ENCODE results near the gene OTUD1. TPM values are rescaled to one million over a fixed set of nuclear protein-coding genes. Genes with fewer than 3 reads are reported as not detected.

Gene OTUD1
- polyA plus RNA-seq, 2 of the 4 experiments (the other 2 are of a cell fraction): 2.3 to 2.4 TPM

- TF ChIP-seq TFCP2L1 (CRISPR knock-in tag; IDR thresholded peaks at IDR 0.05) (no peak), KDM5A (IDR thresholded peaks at IDR 0.05) (no peak), TP53 (CRISPR knock-in tag; IDR thresholded peaks at IDR 0.05) (no peak), HEYL (CRISPR knock-in tag; IDR thresholded peaks at IDR 0.05) (no peak), CHD2 (IDR thresholded peaks at IDR 0.05; ENCODE audit: low read length, partially characterized antibody) (no peak), ZFP36 (IDR thresholded peaks at IDR 0.05; ENCODE audit: borderline replicate concordance, partially characterized antibody) (no peak), RARB (CRISPR knock-in tag; IDR thresholded peaks at IDR 0.05) (no peak)
- POLR2A ChIA-PET: interaction anchor here (0.7 kb wide), 1 partner anchor 55 kb away, joined by 3 read pairs; no protein-coding TSS in a partner anchor
- Histone ChIP-seq H3K4me3 (no peak overlapping the region), H3K4me1 (no peaks in the 10 kb centered on the region), H3K9me3 (no peaks in the 10 kb centered on the region), H3K27ac (no peak overlapping the region), H3K4me2 (no peak overlapping the region)
- DNase-seq (ENCODE audit: low read depth in 1 of 2, low spot score in 1 of 2) (no peak), FAIRE-seq (no peak), ATAC-seq (no peak)
- 47% methylated on average over 3 of the region's 3 CpGs for WGBS (ENCODE audit: missing lambda C conversion rate)
- CTCF ChIA-PET: interaction anchor here (0.9 to 1.1 kb wide), 2 partner anchors 14 to 90 kb away, joined by 3 to 5 read pairs; no protein-coding TSS in a partner anchor
Measured at GRCh38 chr10:23405540-23405939, 33.3 kb upstream of the OTUD1 start.

GRCh38 chr10:23406409-23406808 is 32.5 kb upstream of the OTUD1 start:
- Histone ChIP-seq H3K4me2 (no peak overlapping the region), H3K4me3 (no peak overlapping the region), H3K4me1 (no peaks in the 10 kb centered on the region), H3K27ac (no peak overlapping the region), H3K9me3 (no peaks in the 10 kb centered on the region)
- WGBS (ENCODE audit: missing lambda C conversion rate): 64% methylated on average over 5 of the region's 5 CpGs
- ChIA-PET CTCF (no interaction called here), POLR2A (no interaction called here)
- ATAC-seq: no peak
- TF ChIP-seq TFCP2L1 (CRISPR knock-in tag; IDR thresholded peaks at IDR 0.05) (no peak), CEBPB (IDR thresholded peaks at IDR 0.05) (no peak), ZSCAN20 (CRISPR knock-in tag; IDR thresholded peaks at IDR 0.05) (no peak), CHD4 (IDR thresholded peaks at IDR 0.05; ENCODE audit: borderline replicate concordance) (no peak), SREBF2 (IDR thresholded peaks at IDR 0.05) (no peak), TP53 (CRISPR knock-in tag; IDR thresholded peaks at IDR 0.05) (no peak), ATOH8 (CRISPR knock-in tag; IDR thresholded peaks at IDR 0.05; ENCODE audit: low read depth) (no peak), RCOR1 (IDR thresholded peaks at IDR 0.05; ENCODE audit: low read depth, low read length) (no peak), POLR2AphosphoS2 (conservative IDR thresholded peaks at IDR 0.05; ENCODE audit: low read length) (no peak), HOXB13 (CRISPR knock-in tag; IDR thresholded peaks at IDR 0.05; ENCODE audit: low read depth) (no peak), NPAS2 (CRISPR knock-in tag; IDR thresholded peaks at IDR 0.05; ENCODE audit: borderline replicate concordance) (no peak)
- TF ChIP-seq, protein P1, sequence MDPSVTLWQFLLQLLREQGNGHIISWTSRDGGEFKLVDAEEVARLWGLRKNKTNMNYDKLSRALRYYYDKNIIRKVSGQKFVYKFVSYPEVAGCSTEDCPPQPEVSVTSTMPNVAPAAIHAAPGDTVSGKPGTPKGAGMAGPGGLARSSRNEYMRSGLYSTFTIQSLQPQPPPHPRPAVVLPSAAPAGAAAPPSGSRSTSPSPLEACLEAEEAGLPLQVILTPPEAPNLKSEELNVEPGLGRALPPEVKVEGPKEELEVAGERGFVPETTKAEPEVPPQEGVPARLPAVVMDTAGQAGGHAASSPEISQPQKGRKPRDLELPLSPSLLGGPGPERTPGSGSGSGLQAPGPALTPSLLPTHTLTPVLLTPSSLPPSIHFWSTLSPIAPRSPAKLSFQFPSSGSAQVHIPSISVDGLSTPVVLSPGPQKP (IDR thresholded peaks at IDR 0.05; ENCODE audit: low read depth, low read length): no peak
- TF ChIP-seq, protein P2, sequence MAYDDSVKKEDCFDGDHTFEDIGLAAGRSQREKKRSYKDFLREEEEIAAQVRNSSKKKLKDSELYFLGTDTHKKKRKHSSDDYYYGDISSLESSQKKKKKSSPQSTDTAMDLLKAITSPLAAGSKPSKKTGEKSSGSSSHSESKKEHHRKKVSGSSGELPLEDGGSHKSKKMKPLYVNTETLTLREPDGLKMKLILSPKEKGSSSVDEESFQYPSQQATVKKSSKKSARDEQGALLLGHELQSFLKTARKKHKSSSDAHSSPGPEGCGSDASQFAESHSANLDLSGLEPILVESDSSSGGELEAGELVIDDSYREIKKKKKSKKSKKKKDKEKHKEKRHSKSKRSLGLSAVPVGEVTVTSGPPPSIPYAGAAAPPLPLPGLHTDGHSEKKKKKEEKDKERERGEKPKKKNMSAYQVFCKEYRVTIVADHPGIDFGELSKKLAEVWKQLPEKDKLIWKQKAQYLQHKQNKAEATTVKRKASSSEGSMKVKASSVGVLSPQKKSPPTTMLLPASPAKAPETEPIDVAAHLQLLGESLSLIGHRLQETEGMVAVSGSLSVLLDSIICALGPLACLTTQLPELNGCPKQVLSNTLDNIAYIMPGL (CRISPR knock-in tag; IDR thresholded peaks at IDR 0.05; ENCODE audit: borderline replicate concordance): no peak
- no peak for FAIRE-seq
- no peak for DNase-seq (ENCODE audit: low read depth in 1 of 2, low spot score in 1 of 2)

DNA sequence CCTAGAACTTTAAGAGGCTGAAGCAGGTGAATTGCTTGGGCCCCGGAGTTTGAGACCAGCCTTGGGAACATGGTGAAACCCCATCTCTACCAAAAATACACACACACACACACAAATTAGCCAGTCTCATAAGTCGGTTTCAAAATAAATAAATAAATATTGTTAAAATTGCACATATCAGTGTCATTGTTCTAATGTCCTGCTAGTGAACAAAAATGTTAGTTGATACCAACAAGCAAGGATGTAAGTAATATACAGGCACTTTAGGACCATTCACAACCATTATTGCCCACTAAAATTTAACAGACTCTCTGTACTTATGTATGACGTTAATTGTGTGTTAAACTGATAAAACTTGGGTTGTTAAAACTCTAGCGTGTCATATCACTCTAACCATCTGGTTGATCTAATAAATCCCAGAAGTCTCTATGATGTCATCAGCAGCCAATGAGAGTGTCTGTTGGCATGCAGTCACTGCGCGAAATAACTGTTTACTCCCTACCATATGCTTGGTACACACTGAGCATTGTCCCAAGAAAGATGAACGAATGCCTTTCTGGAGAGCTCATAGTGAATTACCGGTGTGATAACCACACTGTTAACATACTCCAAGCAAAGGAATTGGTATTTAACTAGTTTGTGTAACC is 30.4 kb upstream of the OTUD1 start:
- 0 out of 3 replicates have a peak, but pooled peaks cover 6% of the 10 kb centered on the region for H3K4me1 ChIP-seq
- no peak overlapping the region for H3K4me2 ChIP-seq
- H3K9me3 ChIP-seq: no peaks in the 10 kb centered on the region
- FAIRE-seq (no peak), DNase-seq (ENCODE audit: low read depth in 1 of 2, low spot score in 1 of 2) (no peak), ATAC-seq (no peak)
- H3K27ac ChIP-seq: no peak overlapping the region
- 63% methylated on average over 8 of the region's 8 CpGs for WGBS (ENCODE audit: missing lambda C conversion rate)
- H3K4me3 ChIP-seq: no peak overlapping the region
- ChIA-PET POLR2A (no interaction called here), CTCF (interaction anchor here (0.6 kb wide), 1 partner anchor 96 kb away, joined by 3 read pairs; no protein-coding TSS in a partner anchor)
- TF ChIP-seq ATOH8 (CRISPR knock-in tag; IDR thresholded peaks at IDR 0.05; ENCODE audit: low read depth): no peak
- no peak for TF ChIP-seq MYC (IDR thresholded peaks at IDR 0.05; ENCODE audit: borderline replicate concordance, low read length)
- no peak for TF ChIP-seq RFX5 (IDR thresholded peaks at IDR 0.05)
- TF ChIP-seq, protein P3, sequence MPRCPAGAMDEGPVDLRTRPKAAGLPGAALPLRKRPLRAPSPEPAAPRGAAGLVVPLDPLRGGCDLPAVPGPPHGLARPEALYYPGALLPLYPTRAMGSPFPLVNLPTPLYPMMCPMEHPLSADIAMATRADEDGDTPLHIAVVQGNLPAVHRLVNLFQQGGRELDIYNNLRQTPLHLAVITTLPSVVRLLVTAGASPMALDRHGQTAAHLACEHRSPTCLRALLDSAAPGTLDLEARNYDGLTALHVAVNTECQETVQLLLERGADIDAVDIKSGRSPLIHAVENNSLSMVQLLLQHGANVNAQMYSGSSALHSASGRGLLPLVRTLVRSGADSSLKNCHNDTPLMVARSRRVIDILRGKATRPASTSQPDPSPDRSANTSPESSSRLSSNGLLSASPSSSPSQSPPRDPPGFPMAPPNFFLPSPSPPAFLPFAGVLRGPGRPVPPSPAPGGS (IDR thresholded peaks at IDR 0.05): no peak
- TF ChIP-seq ESRRA (IDR thresholded peaks at IDR 0.05; ENCODE audit: borderline replicate concordance, low read length): no peak
- no peak for TF ChIP-seq E2F6 (IDR thresholded peaks at IDR 0.05; ENCODE audit: borderline replicate concordance, low read depth)
- TF ChIP-seq PHF8 (IDR thresholded peaks at IDR 0.05; ENCODE audit: borderline replicate concordance, low read depth): no peak
- no peak for TF ChIP-seq HES2 (IDR thresholded peaks at IDR 0.05)
- no peak for TF ChIP-seq FOSL2 (IDR thresholded peaks at IDR 0.05)
- TF ChIP-seq FOSL2 (CRISPR knock-in tag; IDR thresholded peaks at IDR 0.05): no peak
- TF ChIP-seq HEYL (CRISPR knock-in tag; IDR thresholded peaks at IDR 0.05): no peak
